TTC549 (cell line): Measurements from ENCODE around the gene HECA.
"Not testable (repeated sequence)": the region's sequence is repeated elsewhere in the genome, so short reads cannot be mapped to it uniquely, and the experiment has no call there.

Experiments used
- FAIRE-seq: peaks from 2 replicates; lab custom pipeline; 2012; peaks lifted over from hg19 to GRCh38; lab: Jason Lieb, UNC

The HECA gene

DNA sequence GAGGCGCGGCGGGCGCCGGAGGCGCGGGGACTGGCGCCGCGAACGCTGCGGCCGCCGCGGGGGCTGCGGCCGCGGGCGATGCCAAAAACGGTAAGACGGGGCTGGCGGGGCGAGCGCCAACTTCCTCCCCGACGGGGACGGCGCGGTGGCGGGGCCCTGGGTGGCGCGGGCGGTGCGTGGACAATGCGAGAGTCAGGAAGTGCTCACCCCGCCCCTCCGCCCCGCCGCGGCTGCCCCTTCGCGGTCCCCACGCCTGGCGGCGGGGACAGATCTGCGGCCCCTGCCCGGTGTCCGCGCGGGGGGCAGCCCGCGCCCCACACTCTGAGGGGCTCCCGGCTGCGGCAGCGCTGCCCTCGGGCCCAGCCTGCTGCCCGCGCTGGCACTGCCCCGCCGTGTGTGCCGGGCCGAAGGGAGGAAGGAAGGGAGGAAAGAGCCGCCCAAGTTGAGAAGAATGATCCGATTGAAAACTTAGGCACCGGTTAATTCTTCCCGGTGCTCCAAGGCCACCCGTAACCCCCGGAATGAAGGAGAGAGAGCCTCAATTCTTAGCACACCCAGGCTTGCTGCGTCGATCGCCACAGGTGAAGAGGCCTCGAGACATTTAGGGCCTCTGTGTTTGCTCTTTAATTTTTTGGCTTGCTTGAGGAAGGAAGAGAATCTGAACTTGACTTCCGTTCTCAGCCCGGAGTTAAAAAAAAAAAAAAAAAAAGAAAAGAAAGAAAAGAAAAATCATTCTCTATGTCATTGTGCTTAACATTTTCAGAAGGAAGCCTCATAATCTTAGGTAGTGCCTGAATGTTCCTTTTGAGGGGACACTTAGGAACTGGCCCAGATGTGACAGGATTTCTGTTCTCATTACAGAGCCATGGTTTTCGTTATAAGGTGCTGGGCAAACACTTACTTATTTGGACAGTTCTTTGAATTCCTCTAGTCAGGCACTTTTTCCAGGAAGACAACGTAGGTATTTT lies 982 bp downstream of the HECA start:
- FAIRE-seq: no peak

GRCh38 chr6:139137706-139138105 lies 2.8 kb downstream of the HECA start:
- no peak for FAIRE-seq

- not testable (repeated sequence) for FAIRE-seq
These were observed 6.0 kb downstream of the HECA start for GRCh38 chr6:139140854-139141253.

GRCh38 chr6:139142262-139142661 lies 7.4 kb downstream of the HECA start:
- no peak for FAIRE-seq

DNA sequence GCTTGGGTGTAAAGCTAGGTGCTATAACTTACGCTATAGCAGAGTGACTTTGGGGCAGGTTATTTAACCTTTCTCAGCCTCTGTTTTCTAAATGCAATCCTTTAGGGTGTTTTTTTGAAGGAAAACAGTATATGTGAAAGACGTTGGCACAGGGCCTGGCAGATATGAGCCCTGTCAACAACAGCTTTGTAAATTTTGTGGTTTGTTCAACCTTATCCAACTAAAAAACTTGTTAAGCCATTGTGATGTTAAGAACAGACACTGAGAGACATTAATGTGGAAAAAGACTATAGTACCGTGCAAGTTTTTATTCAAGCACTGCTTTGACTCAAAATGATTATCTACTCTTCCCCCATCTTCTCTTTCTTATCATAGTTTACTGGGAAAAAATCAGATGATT lies 8.2 kb downstream of the HECA start:
- FAIRE-seq: no peak

GRCh38 chr6:139144490-139145085 lies 9.7 kb downstream of the HECA start:
- no peak for FAIRE-seq

DNA sequence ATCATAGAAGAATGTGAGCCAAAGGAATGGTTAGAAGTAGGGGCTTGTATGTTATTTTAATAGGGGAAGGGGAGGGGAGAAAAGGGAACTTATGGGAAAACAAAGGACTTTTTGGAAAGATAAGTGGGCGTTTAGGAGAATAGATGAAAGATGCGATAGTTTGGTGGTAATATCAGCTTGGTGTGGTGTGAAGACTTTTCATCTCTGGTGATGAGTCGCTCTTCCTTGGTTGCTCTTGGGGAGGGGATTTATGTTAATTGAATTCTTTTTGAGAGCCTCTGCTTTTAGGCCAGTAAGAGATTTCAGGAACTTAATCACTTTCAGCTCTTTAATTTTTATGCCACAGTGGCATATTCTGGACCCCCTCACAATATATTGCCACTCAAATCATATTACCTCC lies 10.8 kb downstream of the HECA start:
- no peak for FAIRE-seq

DNA sequence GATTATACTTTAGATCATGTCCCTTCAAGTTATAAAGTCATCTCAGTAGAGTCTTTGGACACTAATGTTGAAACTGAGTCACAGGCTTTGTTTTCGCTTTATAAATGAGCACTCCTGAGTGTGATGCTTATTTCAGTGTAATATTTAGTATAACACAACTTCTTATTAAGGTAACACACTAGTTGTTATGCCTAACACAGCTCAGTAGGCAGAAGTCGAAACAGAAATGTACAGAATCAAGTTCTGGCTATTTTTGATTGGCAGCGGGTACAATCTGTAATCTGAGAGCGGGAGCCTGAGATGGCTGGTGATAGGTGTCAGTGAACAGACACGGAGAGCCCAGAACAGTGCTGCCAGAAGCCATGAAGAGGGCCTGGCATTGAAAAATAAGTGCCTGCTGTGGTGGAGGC lies 11.4 kb downstream of the HECA start:
- no peak for FAIRE-seq

DNA sequence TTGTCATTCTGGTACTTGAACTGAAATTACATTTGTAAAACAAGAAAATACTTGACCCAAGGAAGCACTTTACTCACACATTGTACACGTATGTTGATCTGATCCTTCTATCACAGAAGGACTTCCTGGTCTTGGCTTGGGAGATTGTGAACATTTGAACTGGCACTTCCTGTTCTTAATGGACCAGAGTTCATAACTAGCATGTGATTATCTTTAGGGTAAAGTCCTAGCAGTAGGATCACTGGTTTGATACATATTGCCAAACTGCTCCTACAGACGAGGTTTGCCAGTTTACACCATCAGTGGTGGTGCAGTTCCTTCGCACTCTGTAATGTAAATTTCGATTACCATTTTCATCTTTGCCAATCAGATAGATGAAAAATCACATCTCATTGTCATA lies 12.7 kb downstream of the HECA start:
- FAIRE-seq: no peak

GRCh38 chr6:139148557-139149235 lies 13.8 kb downstream of the HECA start:
- FAIRE-seq: no peak

- no peak for FAIRE-seq
These were observed 14.5 kb downstream of the HECA start for GRCh38 chr6:139149383-139149782.

DNA sequence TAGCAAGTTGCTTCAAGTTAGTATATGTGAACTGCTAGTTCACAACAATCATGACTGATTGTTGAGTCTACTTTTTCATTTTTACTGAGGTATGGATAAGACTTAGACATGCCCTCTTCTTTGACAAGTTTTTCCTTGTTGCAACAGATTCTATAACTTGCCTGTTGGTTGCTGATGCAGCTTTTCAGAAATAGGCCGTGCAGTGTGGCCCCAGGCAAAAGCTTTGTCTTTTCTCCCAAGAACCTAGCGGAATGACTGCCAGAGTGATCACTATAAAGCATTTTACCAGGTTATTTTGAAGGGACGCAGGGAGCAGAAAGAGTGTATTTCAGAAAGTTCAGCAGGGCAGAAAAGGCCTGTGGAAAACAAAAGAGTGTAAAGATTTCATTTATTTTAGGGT lies 16.0 kb downstream of the HECA start:
- FAIRE-seq: no peak

DNA sequence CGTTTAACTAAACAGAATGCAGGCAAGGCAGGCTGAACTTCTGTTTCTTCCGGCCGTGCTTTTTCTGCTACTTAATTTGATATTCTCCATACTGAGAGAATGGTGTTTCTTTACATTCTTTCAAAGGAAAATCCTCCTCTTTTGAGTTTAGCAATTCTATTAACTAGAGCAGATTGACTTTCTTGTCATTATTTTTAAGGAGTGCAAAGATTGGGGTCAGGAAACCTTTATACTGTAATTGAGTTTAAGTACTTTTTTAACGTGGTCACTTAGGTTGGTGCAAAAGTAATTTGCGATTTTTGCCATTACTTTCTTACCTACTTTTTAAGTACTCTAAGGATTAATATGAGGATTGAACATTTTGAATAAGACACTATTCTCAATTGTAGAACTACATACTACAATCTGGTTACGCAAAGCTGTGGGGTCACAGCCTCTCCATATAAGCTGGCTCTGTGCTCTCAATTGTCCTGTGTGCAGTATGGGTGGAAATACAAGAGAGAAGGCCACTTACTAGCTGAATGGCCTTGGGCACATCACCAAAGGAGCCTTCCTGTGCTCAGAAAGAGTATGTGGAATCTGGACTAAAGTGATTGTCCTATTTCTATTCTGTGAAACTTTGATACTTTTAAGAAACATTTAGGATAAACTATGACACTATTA lies 16.7 kb downstream of the HECA start:
- FAIRE-seq: no peak

DNA sequence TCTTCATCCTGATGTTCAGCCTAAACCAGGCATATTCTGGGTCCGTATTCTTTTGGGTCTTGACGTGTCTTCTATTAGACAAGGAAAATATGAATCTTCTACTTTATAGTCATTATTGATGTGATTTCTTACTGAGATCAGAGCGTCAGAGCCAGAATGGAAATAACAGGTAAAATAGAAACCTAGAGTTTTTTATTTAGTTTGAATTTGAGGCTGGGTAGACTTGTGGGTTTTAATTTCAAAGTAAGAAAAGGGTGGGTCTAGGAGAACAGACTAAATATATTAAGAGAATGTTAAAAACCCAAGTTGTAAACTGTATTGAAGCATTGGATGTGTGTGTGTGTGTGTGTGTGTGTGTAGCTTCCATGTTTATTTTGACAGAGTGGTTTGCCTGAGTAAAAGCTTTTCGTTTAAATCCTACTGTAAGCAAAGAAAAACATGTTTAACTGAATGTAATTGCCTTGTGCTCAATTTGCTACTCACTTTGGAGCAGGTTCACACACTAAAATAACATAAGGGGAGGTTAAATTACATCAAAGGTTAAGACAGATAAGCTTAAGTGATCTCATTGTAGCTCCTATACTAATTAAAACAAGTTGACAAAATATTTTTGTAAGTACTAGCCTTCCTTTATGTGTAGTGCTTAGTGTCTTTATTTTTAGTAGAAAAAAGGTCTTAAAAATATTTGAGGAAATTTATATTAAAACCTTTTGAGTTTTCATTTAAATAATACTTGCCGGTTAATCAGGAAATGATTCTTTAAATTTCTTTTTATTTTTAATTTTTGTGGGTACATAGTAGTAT lies 17.4 kb downstream of the HECA start:
- FAIRE-seq: no peak

GRCh38 chr6:139152892-139153271 lies 18.0 kb downstream of the HECA start:
- FAIRE-seq: no peak

- FAIRE-seq: no peak
These were observed 19.0 kb downstream of the HECA start for GRCh38 chr6:139153855-139154254.

DNA sequence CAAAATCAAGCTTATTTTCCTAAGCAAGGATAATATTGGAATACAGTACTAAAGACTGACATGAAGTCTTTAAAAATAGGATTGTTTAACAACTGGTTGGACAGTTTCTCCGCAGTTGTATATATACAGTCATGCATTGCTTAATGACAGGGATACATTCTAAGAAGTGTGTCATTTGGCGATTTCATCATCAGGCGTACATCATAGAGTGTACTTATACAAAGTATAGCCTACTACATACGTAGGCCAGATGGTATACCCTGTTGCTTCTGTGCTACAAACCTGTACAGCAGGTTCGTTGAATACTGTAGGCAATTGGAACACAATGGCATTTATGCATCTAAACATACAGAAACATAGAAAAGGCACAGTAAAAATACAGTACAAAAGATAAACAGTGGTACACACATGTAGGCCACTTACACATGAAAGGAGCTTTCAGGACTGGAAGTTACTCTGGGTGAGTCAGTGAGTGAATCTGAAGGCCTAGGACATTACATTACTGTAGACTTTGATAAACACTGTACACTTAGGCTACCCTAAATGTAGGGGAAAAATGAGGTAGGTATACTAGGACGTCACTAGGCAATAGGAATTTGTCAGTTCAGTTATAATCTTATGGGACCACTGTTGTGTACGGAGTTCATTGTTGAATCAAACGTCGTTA lies 20.1 kb downstream of the HECA start:
- FAIRE-seq: no peak

DNA sequence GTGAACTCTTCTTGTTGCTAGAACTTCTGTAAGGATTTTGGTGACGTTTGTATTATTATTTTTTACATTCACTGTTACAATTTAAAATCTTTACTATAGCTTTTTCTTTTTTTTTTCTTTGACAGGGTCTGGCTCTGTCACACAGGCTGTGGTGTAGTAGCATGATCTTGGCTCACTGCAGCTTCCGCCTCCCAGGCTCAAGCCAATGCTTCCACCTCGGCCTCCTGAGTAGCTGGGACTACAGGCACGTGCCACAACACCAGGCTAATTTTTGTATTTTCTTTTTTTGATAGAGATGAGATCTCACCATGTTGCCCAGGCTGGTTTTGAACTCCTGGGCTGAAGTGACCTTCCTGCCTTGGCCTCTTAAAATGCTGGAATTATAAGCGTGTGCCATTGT lies 21.2 kb downstream of the HECA start:
- FAIRE-seq: no peak

DNA sequence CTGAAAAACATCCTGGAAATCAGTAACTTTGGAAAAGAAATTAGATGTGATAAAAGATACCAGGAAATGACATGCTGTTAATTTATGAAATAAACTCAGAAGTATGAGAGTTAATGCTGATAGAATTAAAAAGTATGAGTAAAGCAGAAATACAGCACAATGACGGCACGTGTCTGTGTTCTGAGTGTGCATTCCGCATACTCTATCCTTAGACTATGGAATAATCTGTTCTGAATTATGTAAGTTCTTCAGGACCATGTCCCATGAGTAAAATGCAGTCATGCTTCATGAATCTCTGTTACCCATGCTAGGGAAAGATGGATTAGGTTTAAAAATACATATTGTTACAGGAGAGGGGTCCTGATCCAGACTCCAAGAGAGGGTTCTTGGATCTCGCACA lies 21.7 kb downstream of the HECA start:
- FAIRE-seq: no peak

GRCh38 chr6:139157086-139157485 lies 22.2 kb downstream of the HECA start:
- FAIRE-seq: not testable (repeated sequence)

DNA sequence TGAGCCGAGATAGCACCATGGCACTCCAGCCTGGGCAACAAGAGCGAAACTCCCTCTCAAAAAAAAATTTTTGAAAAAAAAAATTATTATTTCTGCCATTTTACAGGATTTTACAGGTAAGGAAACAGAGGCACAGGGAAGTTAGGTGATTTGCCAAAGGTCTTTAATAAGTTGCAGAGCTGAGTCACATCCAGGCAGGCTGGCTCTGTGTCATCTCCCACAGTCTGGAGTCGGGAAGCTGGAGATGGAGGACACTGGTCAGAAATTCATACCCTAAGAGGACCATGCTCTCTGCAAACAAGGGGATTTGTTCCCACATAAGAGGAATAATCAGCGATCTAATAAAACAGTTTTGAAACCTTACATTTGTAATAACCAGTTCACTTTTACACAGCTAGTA lies 24.1 kb downstream of the HECA start:
- no peak for FAIRE-seq
